HG02885 (cell line): Measurements from ENCODE around the gene SPECC1.

ENCODE experiments used
- ATAC-seq: cut with Tn5 transposase; IDR thresholded peaks from one replicate; pipeline ENCODE4 v1.9.1; 2021; ENCODE audit warnings: mild to moderate bottlenecking; ENCODE audit not compliant: unreplicated experiment, poor library complexity

Gene SPECC1

GRCh38 chr17:20197272-20197926 lies 188.2 kb downstream of the SPECC1 start:
- ATAC-seq = no peak

GRCh38 chr17:20200016-20200795 lies 191.0 kb downstream of the SPECC1 start:
- no peak for ATAC-seq

GRCh38 chr17:20200865-20201458 lies 191.8 kb downstream of the SPECC1 start:
- ATAC-seq = no peak

- ATAC-seq = no peak
Observed at GRCh38 chr17:20202141-20202621, 193.0 kb downstream of the SPECC1 start.

- no peak for ATAC-seq
Observed at GRCh38 chr17:20203018-20203417, 193.9 kb downstream of the SPECC1 start.

- peak; percentile 42 for ATAC-seq
Observed at GRCh38 chr17:20203761-20204263, 194.7 kb downstream of the SPECC1 start.

GRCh38 chr17:20205609-20206008 lies 196.4 kb downstream of the SPECC1 start:
- ATAC-seq = no peak

GRCh38 chr17:20206068-20206467 lies 196.9 kb downstream of the SPECC1 start:
- ATAC-seq = no peak

GRCh38 chr17:20206591-20206990 lies 197.4 kb downstream of the SPECC1 start:
- no peak for ATAC-seq

- no peak for ATAC-seq
Observed at GRCh38 chr17:20207262-20207985, 198.3 kb downstream of the SPECC1 start.

- ATAC-seq = no peak
Observed at GRCh38 chr17:20208717-20209116, 199.6 kb downstream of the SPECC1 start.

GRCh38 chr17:20210180-20210579 lies 201.0 kb downstream of the SPECC1 start:
- ATAC-seq = no peak

- no peak for ATAC-seq
Observed at GRCh38 chr17:20210614-20211013, 201.5 kb downstream of the SPECC1 start.

GRCh38 chr17:20211246-20211645 lies 202.1 kb downstream of the SPECC1 start:
- ATAC-seq = no peak

- ATAC-seq = no peak
Observed at GRCh38 chr17:20213449-20213848, 204.3 kb downstream of the SPECC1 start.

GRCh38 chr17:20214794-20215193 lies 205.6 kb downstream of the SPECC1 start:
- no peak for ATAC-seq

- ATAC-seq = no peak
Observed at GRCh38 chr17:20216154-20216815, 207.1 kb downstream of the SPECC1 start.

GRCh38 chr17:20216853-20217252 lies 207.7 kb downstream of the SPECC1 start:
- no peak for ATAC-seq

- no peak for ATAC-seq
Observed at GRCh38 chr17:20217677-20218076, 208.5 kb downstream of the SPECC1 start.

GRCh38 chr17:20218272-20218671 lies 209.1 kb downstream of the SPECC1 start:
- ATAC-seq = no peak
